ENCODE measurements around the gene GNB4.

Gene GNB4

GRCh38 chr3:179369621-179370020 is 81.6 kb downstream of the GNB4 start:
- no peak for DNase-seq (ENCODE audit: low read depth in 1 of 2, low spot score in 1 of 2)

GRCh38 chr3:179363332-179363731 is 87.9 kb downstream of the GNB4 start:
- DNase-seq (ENCODE audit: low read depth in 1 of 2, low spot score in 1 of 2): no peak

- no peak for DNase-seq (ENCODE audit: low read depth in 1 of 2, low spot score in 1 of 2)
Observed at GRCh38 chr3:179355996-179356395, 95.3 kb downstream of the GNB4 start.

- no peak for DNase-seq (ENCODE audit: low read depth in 1 of 2, low spot score in 1 of 2)
Observed at GRCh38 chr3:179348325-179349013, 102.8 kb downstream of the GNB4 start.

- DNase-seq (ENCODE audit: low read depth in 1 of 2, low spot score in 1 of 2): peak; percentile 67 to 82
Observed at GRCh38 chr3:179347345-179348194, 103.7 kb downstream of the GNB4 start, which contains the start of gene MFN1. Gene MFN1, plus strand, starts transcription at chr3:179347709. Its CDS starts 1,143 bp downstream, at chr3:179348852.
